ENCODE data around the gene TRABD2B.

DNA sequence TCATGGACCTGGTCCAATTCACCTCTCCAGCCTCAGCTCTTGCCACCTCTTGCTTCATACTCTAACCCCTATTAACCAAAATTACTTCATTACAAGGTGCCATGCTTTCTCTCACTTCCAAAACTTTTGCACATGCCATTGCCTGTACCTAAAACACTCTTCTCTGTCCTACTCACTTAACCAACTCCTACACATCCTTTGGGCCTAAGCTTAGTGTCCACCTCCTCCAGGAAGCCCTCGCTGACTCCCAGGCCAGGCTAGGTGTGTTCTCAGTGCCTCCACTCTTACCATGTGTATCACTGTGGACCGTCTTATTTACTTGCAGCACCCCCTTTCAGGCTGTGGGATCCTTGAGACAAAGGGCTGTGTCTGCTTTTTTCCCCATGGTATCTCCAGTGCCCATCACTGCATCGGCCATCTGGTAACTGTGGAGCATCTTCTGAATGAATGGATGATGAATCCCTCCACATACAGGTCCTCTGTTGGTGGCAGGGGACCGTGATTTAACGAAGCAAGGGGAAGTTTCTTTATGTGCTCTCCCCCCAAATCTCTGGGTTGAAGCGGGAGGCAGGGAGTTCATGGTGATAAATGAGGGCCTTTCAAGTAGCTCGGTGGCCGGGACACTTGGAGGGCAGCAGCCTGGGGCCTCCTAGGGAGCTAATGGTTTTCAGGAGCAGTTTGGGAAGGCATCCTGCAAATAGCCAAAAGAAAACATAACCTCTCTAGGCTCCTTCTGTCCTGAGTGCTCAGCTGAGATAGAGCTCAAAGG lies 111.9 kb downstream of the TRABD2B start:
- TF ChIP-seq, protein P1, sequence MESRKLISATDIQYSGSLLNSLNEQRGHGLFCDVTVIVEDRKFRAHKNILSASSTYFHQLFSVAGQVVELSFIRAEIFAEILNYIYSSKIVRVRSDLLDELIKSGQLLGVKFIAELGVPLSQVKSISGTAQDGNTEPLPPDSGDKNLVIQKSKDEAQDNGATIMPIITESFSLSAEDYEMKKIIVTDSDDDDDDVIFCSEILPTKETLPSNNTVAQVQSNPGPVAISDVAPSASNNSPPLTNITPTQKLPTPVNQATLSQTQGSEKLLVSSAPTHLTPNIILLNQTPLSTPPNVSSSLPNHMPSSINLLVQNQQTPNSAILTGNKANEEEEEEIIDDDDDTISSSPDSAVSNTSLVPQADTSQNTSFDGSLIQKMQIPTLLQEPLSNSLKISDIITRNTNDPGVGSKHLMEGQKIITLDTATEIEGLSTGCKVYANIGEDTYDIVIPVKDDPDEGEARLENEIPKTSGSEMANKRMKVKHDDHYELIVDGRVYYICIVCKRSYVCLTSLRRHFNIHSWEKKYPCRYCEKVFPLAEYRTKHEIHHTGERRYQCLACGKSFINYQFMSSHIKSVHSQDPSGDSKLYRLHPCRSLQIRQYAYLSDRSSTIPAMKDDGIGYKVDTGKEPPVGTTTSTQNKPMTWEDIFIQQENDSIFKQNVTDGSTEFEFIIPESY (IDR thresholded peaks at IDR 0.05) = no peak
- TF ChIP-seq, protein P2, sequence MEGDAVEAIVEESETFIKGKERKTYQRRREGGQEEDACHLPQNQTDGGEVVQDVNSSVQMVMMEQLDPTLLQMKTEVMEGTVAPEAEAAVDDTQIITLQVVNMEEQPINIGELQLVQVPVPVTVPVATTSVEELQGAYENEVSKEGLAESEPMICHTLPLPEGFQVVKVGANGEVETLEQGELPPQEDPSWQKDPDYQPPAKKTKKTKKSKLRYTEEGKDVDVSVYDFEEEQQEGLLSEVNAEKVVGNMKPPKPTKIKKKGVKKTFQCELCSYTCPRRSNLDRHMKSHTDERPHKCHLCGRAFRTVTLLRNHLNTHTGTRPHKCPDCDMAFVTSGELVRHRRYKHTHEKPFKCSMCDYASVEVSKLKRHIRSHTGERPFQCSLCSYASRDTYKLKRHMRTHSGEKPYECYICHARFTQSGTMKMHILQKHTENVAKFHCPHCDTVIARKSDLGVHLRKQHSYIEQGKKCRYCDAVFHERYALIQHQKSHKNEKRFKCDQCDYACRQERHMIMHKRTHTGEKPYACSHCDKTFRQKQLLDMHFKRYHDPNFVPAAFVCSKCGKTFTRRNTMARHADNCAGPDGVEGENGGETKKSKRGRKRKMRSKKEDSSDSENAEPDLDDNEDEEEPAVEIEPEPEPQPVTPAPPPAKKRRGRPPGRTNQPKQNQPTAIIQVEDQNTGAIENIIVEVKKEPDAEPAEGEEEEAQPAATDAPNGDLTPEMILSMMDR (IDR thresholded peaks at IDR 0.05; ENCODE audit: low read depth, low read length, missing input control) = no peak
- TF ChIP-seq RAD21 (IDR thresholded peaks at IDR 0.05) (no peak), JUND (IDR thresholded peaks at IDR 0.05) (no peak), MAX (IDR thresholded peaks at IDR 0.05) (no peak), YY1 (IDR thresholded peaks at IDR 0.05) (no peak), RXRA (IDR thresholded peaks at IDR 0.05) (no peak), TAF1 (conservative IDR thresholded peaks at IDR 0.05) (no peak), FOXA1 (IDR thresholded peaks at IDR 0.05) (no peak), SP1 (IDR thresholded peaks at IDR 0.05) (no peak), GABPA (IDR thresholded peaks at IDR 0.05 in 1 of 2, conservative IDR thresholded peaks at IDR 0.05 in 1 of 2) (no peak)
- TF ChIP-seq, protein P3, sequence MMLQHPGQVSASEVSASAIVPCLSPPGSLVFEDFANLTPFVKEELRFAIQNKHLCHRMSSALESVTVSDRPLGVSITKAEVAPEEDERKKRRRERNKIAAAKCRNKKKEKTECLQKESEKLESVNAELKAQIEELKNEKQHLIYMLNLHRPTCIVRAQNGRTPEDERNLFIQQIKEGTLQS (IDR thresholded peaks at IDR 0.05) = no peak
- TF ChIP-seq, protein P4, sequence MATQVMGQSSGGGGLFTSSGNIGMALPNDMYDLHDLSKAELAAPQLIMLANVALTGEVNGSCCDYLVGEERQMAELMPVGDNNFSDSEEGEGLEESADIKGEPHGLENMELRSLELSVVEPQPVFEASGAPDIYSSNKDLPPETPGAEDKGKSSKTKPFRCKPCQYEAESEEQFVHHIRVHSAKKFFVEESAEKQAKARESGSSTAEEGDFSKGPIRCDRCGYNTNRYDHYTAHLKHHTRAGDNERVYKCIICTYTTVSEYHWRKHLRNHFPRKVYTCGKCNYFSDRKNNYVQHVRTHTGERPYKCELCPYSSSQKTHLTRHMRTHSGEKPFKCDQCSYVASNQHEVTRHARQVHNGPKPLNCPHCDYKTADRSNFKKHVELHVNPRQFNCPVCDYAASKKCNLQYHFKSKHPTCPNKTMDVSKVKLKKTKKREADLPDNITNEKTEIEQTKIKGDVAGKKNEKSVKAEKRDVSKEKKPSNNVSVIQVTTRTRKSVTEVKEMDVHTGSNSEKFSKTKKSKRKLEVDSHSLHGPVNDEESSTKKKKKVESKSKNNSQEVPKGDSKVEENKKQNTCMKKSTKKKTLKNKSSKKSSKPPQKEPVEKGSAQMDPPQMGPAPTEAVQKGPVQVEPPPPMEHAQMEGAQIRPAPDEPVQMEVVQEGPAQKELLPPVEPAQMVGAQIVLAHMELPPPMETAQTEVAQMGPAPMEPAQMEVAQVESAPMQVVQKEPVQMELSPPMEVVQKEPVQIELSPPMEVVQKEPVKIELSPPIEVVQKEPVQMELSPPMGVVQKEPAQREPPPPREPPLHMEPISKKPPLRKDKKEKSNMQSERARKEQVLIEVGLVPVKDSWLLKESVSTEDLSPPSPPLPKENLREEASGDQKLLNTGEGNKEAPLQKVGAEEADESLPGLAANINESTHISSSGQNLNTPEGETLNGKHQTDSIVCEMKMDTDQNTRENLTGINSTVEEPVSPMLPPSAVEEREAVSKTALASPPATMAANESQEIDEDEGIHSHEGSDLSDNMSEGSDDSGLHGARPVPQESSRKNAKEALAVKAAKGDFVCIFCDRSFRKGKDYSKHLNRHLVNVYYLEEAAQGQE (IDR thresholded peaks at IDR 0.05) = no peak
